KMS-11 (cell line): ENCODE data around the gene DYNLT1.

Source experiments
- H2AFZ ChIP-seq: fragments of 200-600 bp; sonication (generic); 2 replicates; pipeline ENCODE4 v1.6.1; 2016; ENCODE audit warnings: antibody characterized with exemption, mixed run types, low read depth
- H3K27ac ChIP-seq: fragments of 200-600 bp; sonication (generic); 2 replicates; pipeline ENCODE4 v1.6.1; 2016; ENCODE audit warnings: mild to moderate bottlenecking, mixed run types
- H3K27me3 ChIP-seq: fragments of 200-600 bp; sonication (generic); 2 replicates; pipeline ENCODE4 v1.6.1; 2017; ENCODE audit warnings: mild to moderate bottlenecking, low read depth, mixed run types, moderate library complexity; ENCODE audit not compliant: insufficient read depth
- H3K36me3 ChIP-seq: fragments of 200-600 bp; sonication (generic); 2 replicates; pipeline ENCODE4 v1.6.1; 2017; ENCODE audit warnings: mild to moderate bottlenecking, mixed run types; ENCODE audit not compliant: insufficient read depth
- H3K4me1 ChIP-seq: fragments of 200-600 bp; sonication (generic); 2 replicates; pipeline ENCODE4 v1.6.1; 2016; ENCODE audit warnings: mild to moderate bottlenecking, low read depth, mixed run types; ENCODE audit not compliant: poor library complexity, severe bottlenecking
- H3K4me2 ChIP-seq: fragments of 200-600 bp; sonication (generic); 2 replicates; pipeline ENCODE4 v1.7.0; 2016; ENCODE audit warnings: mild to moderate bottlenecking, mixed run types
- H3K4me3 ChIP-seq: fragments of 200-600 bp; sonication (generic); IDR thresholded peaks from 2 replicates; pipeline ENCODE4 v1.6.1; 2017; ENCODE audit warnings: low read depth, low read length, mixed read lengths; ENCODE audit not compliant: insufficient read depth
- H3K79me2 ChIP-seq: fragments of 200-600 bp; sonication (generic); 2 replicates; pipeline ENCODE4 v1.6.1; 2016; ENCODE audit warnings: low read depth, mixed run types; ENCODE audit not compliant: insufficient read depth
- H3K9ac ChIP-seq: fragments of 200-600 bp; sonication (generic); 2 replicates; pipeline ENCODE4 v1.6.1; 2016; ENCODE audit warnings: mild to moderate bottlenecking, mixed run types
- H4K20me1 ChIP-seq: fragments of 200-600 bp; sonication (generic); 2 replicates; pipeline ENCODE4 v1.6.1; 2016; ENCODE audit warnings: mild to moderate bottlenecking, mixed run types; ENCODE audit not compliant: insufficient read depth
- CTCF ChIP-seq: fragments of 200-600 bp; sonication (generic); conservative IDR thresholded peaks from 2 replicates; pipeline ENCODE4 v1.6.1; 2017; ENCODE audit warnings: low read depth, mild to moderate bottlenecking, antibody characterized with exemption, low read length, moderate library complexity, mixed read lengths

Gene DYNLT1

GRCh38 chr6:158626360-158627167 is 18.0 kb downstream of the DYNLT1 start:
- H3K4me3 ChIP-seq = no peak overlapping the region
- no peak for TF ChIP-seq CTCF
- H3K27ac ChIP-seq = no peak overlapping the region
- no peak overlapping the region for H3K4me2 ChIP-seq
- no peaks in the 10 kb centered on the region for H3K36me3 ChIP-seq
- no peaks in the 10 kb centered on the region for H3K27me3 ChIP-seq
- no peaks in the 10 kb centered on the region for H4K20me1 ChIP-seq
- H3K79me2 ChIP-seq = no peaks in the 10 kb centered on the region
- no peak overlapping the region for H3K9ac ChIP-seq
- no peak overlapping the region for H2AFZ ChIP-seq
- H3K4me1 ChIP-seq = peaks cover 21% of the 10 kb centered on the region

- Histone ChIP-seq H4K20me1 (no peaks in the 10 kb centered on the region), H3K79me2 (no peaks in the 10 kb centered on the region)
These were observed 18.6 kb downstream of the DYNLT1 start for GRCh38 chr6:158625881-158626305.

GRCh38 chr6:158624684-158625682 is 19.6 kb downstream of the DYNLT1 start:
- Histone ChIP-seq H2AFZ (no peak overlapping the region), H3K4me2 (no peak overlapping the region), H4K20me1 (no peaks in the 10 kb centered on the region), H3K27ac (no peak overlapping the region), H3K9ac (no peak overlapping the region), H3K79me2 (no peaks in the 10 kb centered on the region), H3K4me1 (peaks cover 19% of the 10 kb centered on the region), H3K4me3 (no peak overlapping the region), H3K27me3 (no peaks in the 10 kb centered on the region), H3K36me3 (no peaks in the 10 kb centered on the region)
- no peak for TF ChIP-seq CTCF

More at GRCh38 chr6:158625881-158626305, 18.6 kb downstream of the DYNLT1 start:
- Histone ChIP-seq H3K4me3 (no peak overlapping the region), H3K4me2 (no peak overlapping the region), H3K36me3 (no peaks in the 10 kb centered on the region), H3K27me3 (no peaks in the 10 kb centered on the region), H2AFZ (no peak overlapping the region), H3K27ac (no peak overlapping the region), H3K4me1 (peaks cover 21% of the 10 kb centered on the region), H3K9ac (no peak overlapping the region)
- TF ChIP-seq CTCF = no peak

GRCh38 chr6:158622545-158623190 is 21.9 kb downstream of the DYNLT1 start:
- no peak for TF ChIP-seq CTCF
- Histone ChIP-seq H4K20me1 (no peaks in the 10 kb centered on the region), H2AFZ (no peak overlapping the region), H3K79me2 (no peaks in the 10 kb centered on the region), H3K4me1 (peaks cover 8% of the 10 kb centered on the region), H3K9ac (no peak overlapping the region), H3K27me3 (no peaks in the 10 kb centered on the region), H3K27ac (no peak overlapping the region), H3K4me2 (no peak overlapping the region), H3K36me3 (0 out of 2 replicates have a peak, but pooled peaks cover 3% of the 10 kb centered on the region), H3K4me3 (no peak overlapping the region)
